Ectodermal cell (in vitro differentiated cells): ENCODE results near the gene YIF1A.
"Not testable (repeated sequence)": the region's sequence is repeated elsewhere in the genome, so short reads cannot be mapped to it uniquely, and the experiment has no call there.

Experiments
- H3K27ac ChIP-seq: 2 replicates; pipeline ENCODE4 v1.7.0; 2013; ENCODE audit warnings: mild to moderate bottlenecking, low read depth, low read length; ENCODE audit not compliant: insufficient read depth, poor library complexity, severe bottlenecking
- H3K27me3 ChIP-seq: 2 replicates; pipeline ENCODE4 v1.7.0; 2013; ENCODE audit warnings: mild to moderate bottlenecking, low read length; ENCODE audit not compliant: insufficient read depth, control insufficient read depth, poor library complexity, severe bottlenecking
- H3K36me3 ChIP-seq: one replicate; pipeline ENCODE4 v1.7.0; 2013; ENCODE audit warnings: low read length; ENCODE audit not compliant: control insufficient read depth, insufficient read depth
- H3K4me1 ChIP-seq: one replicate; pipeline ENCODE4 v1.7.0; 2013; ENCODE audit warnings: low read length; ENCODE audit not compliant: control insufficient read depth, insufficient read depth
- H3K4me3 ChIP-seq: 2 replicates; pipeline ENCODE4 v1.7.0; 2013; ENCODE audit warnings: low read depth, low read length, control low read depth; ENCODE audit not compliant: insufficient read depth
- H3K9me3 ChIP-seq: 2 replicates; pipeline ENCODE4 v1.7.0; 2013; ENCODE audit warnings: mild to moderate bottlenecking, low read length, moderate library complexity; ENCODE audit not compliant: control insufficient read depth
- WGBS, 2 experiments: methylation state at CpG; one replicate each; pipeline ENCODE4 v1.1.7; 2013; ENCODE audit warnings: missing lambda C conversion rate in 2 of 2; 5-methylcytosine and 5-hydroxymethylcytosine counted together

Gene YIF1A

GRCh38 chr11:66277471-66278362 lies 11.2 kb downstream of the YIF1A start, which contains the start of gene CNIH2:
Gene CNIH2, plus strand, starts transcription at chr11:66278175. Its CDS starts 282 bp downstream, at chr11:66278457.
- Histone ChIP-seq H3K4me3 (peak within 1 kb of the TSS; percentile 40), H3K36me3 (peaks cover 22% of the 10 kb centered on the region), H3K27me3 (no peaks in the 10 kb centered on the region), H3K4me1 (peaks cover 36% of the 10 kb centered on the region), H3K9me3 (no peaks in the 10 kb centered on the region), H3K27ac (peak within 1 kb of the TSS; percentile 20)
- WGBS, 2 experiments, result 2 to 3% methylated on average over 84 of the region's 84 CpGs

- H3K27ac ChIP-seq, H3K4me3 ChIP-seq, H3K27me3 ChIP-seq, H3K9me3 ChIP-seq: not testable (repeated sequence)
- 80 to 86% methylated on average over 4 of the region's 4 CpGs for WGBS, 2 experiments
- peaks cover 36% of the 10 kb centered on the region for H3K4me1 ChIP-seq
- peaks cover 29% of the 10 kb centered on the region for H3K36me3 ChIP-seq
Observed at GRCh38 chr11:66277064-66277463, 11.9 kb downstream of the YIF1A start.

GRCh38 chr11:66276619-66277018 lies 12.3 kb downstream of the YIF1A start:
- H3K9me3 ChIP-seq, H3K4me3 ChIP-seq, H3K27me3 ChIP-seq, H3K27ac ChIP-seq: not testable (repeated sequence)
- WGBS, 2 experiments, result 87 to 91% methylated on average over 12 to 13 of the region's 13 CpGs
- Histone ChIP-seq H3K4me1 (peaks cover 32% of the 10 kb centered on the region), H3K36me3 (peaks cover 31% of the 10 kb centered on the region)

GRCh38 chr11:66275984-66276612 lies 12.8 kb downstream of the YIF1A start:
- Histone ChIP-seq H3K27me3 (no peaks in the 10 kb centered on the region), H3K36me3 (peaks cover 31% of the 10 kb centered on the region), H3K4me3 (no peak overlapping the region), H3K4me1 (peaks cover 26% of the 10 kb centered on the region), H3K9me3 (no peaks in the 10 kb centered on the region), H3K27ac (no peak overlapping the region)
- WGBS, 2 experiments, result 95% methylated on average over 14 of the region's 14 CpGs

- peaks cover 31% of the 10 kb centered on the region for H3K36me3 ChIP-seq
- no peak overlapping the region for H3K27ac ChIP-seq
- H3K27me3 ChIP-seq, result no peaks in the 10 kb centered on the region
- no peak overlapping the region for H3K4me3 ChIP-seq
- whole genome bisulfite sequencing, 2 experiments, result 95 to 96% methylated on average over 8 of the region's 8 CpGs
- no peaks in the 10 kb centered on the region for H3K9me3 ChIP-seq
- H3K4me1 ChIP-seq, result peaks cover 20% of the 10 kb centered on the region
Observed at GRCh38 chr11:66275396-66275795, 13.5 kb downstream of the YIF1A start.

- no peak overlapping the region for H3K27ac ChIP-seq
- H3K4me1 ChIP-seq, result peaks cover 8% of the 10 kb centered on the region
- no peak overlapping the region for H3K4me3 ChIP-seq
- WGBS, 2 experiments, result 79 to 86% methylated on average over 1 of the region's 1 CpG
- H3K9me3 ChIP-seq, result no peaks in the 10 kb centered on the region
- no peaks in the 10 kb centered on the region for H3K27me3 ChIP-seq
- peaks cover 31% of the 10 kb centered on the region for H3K36me3 ChIP-seq
Observed at GRCh38 chr11:66274219-66274618, 14.7 kb downstream of the YIF1A start.

GRCh38 chr11:66272596-66272995 lies 16.3 kb downstream of the YIF1A start:
- peaks cover 3% of the 10 kb centered on the region for H3K4me1 ChIP-seq
- H3K4me3 ChIP-seq, result no peak overlapping the region
- WGBS, 2 experiments, result 95 to 99% methylated on average over 2 of the region's 2 CpGs
- no peak overlapping the region for H3K27ac ChIP-seq
- no peaks in the 10 kb centered on the region for H3K9me3 ChIP-seq
- H3K27me3 ChIP-seq, result no peaks in the 10 kb centered on the region
- H3K36me3 ChIP-seq, result peaks cover 31% of the 10 kb centered on the region

- peaks cover 31% of the 10 kb centered on the region for H3K36me3 ChIP-seq
- H3K4me3 ChIP-seq, result no peak overlapping the region
- WGBS, 2 experiments, result 94 to 96% methylated on average over 7 of the region's 7 CpGs
- H3K27ac ChIP-seq, result no peak overlapping the region
- H3K27me3 ChIP-seq, result no peaks in the 10 kb centered on the region
- no peaks in the 10 kb centered on the region for H3K9me3 ChIP-seq
- H3K4me1 ChIP-seq, result no peaks in the 10 kb centered on the region
Observed at GRCh38 chr11:66271816-66272215, 17.1 kb downstream of the YIF1A start.

- peaks cover 25% of the 10 kb centered on the region for H3K36me3 ChIP-seq
- WGBS, 2 experiments, result 7% methylated on average over 32 of the region's 32 CpGs
- no peaks in the 10 kb centered on the region for H3K4me1 ChIP-seq
- H3K4me3 ChIP-seq, result peak overlapping the region; percentile 98
- peak overlapping the region; percentile 71 for H3K27ac ChIP-seq
- H3K9me3 ChIP-seq, result no peaks in the 10 kb centered on the region
- H3K27me3 ChIP-seq, result no peaks in the 10 kb centered on the region
Observed at GRCh38 chr11:66268952-66269905, 19.7 kb downstream of the YIF1A start.
